HEK293 (cell line): ENCODE results near the gene INA.

Experiments used
- CTCF ChIA-PET: fragments of 350-600 bp; formaldehyde crosslinking; extraction: SDS; loops from one replicate; lab custom pipeline; 2021; ENCODE audit warnings: antibody characterized with exemption; lab: Yijun Ruan, JAX
- POLR2A ChIA-PET: fragments of 300-600 bp; formaldehyde crosslinking; extraction: SDS; loops from one replicate; lab custom pipeline; 2020; ENCODE audit warnings: antibody characterized with exemption, inconsistent platforms; lab: Yijun Ruan, JAX
- H3K27ac ChIP-seq: fragments of 200-500 bp; sonication (Bioruptor generic); 2 replicates; pipeline ENCODE4 v1.5.1; 2014; ENCODE audit warnings: low read depth, low read length, control low read depth, inconsistent platforms; ENCODE audit errors: extremely low read depth
- H3K36me3 ChIP-seq, 2 experiments: fragments of 200-500 bp in 1 of 2; sonication (Bioruptor generic) in 1 of 2; 1 replicate in 1 of 2; 2 replicates in 1 of 2; pipeline ENCODE4 v1.5.1; 2014 to 2017; ENCODE audit warnings: inconsistent platforms in 2 of 2, low read length in 2 of 2; ENCODE audit not compliant: control insufficient read depth in 2 of 2, insufficient read depth in 1 of 2
- H3K4me1 ChIP-seq: fragments of 200-500 bp; sonication (Bioruptor generic); 2 replicates; pipeline ENCODE4 v1.5.1; 2014; ENCODE audit warnings: mild to moderate bottlenecking, low read length, inconsistent platforms; ENCODE audit not compliant: control insufficient read depth, insufficient read depth
- H3K4me3 ChIP-seq: 2 replicates; pipeline ENCODE4 v1.5.1; 2011; ENCODE audit warnings: low read depth, mild to moderate bottlenecking, control low read depth, low read length, moderate library complexity
- H3K9me3 ChIP-seq: fragments of 200-500 bp; sonication (Bioruptor generic); 2 replicates; pipeline ENCODE4 v1.5.1; 2014; ENCODE audit warnings: low read depth, low read length, inconsistent platforms; ENCODE audit not compliant: control insufficient read depth, insufficient read depth
- HOXD13 ChIP-seq: sonication (generic); formaldehyde crosslinking; IDR thresholded peaks from 2 replicates; pipeline ENCODE4 v1.8.0; 2022; ENCODE audit warnings: missing genetic modification reagents, borderline replicate concordance
- KLF1 ChIP-seq: fragments of 450-650 bp; formaldehyde crosslinking; IDR thresholded peaks from 2 replicates; pipeline ENCODE4 v1.5.1; 2016; ENCODE audit warnings: missing biosample characterization, missing genetic modification characterization
- KLF9 ChIP-seq: fragments of 450-650 bp; formaldehyde crosslinking; IDR thresholded peaks from 2 replicates; pipeline ENCODE4 v1.5.1; 2016; ENCODE audit warnings: missing biosample characterization, missing genetic modification characterization, low read depth
- ZBTB21 ChIP-seq: fragments of 450-650 bp; formaldehyde crosslinking; IDR thresholded peaks from 2 replicates; pipeline ENCODE4 v1.5.1; 2017; ENCODE audit warnings: missing biosample characterization, missing genetic modification characterization
- ZNF19 ChIP-seq: fragments of 450-650 bp; formaldehyde crosslinking; IDR thresholded peaks from 2 replicates; pipeline ENCODE4; 2016; ENCODE audit warnings: missing biosample characterization, missing genetic modification characterization, low read depth
- ZNF521 ChIP-seq: fragments of 450-650 bp; formaldehyde crosslinking; IDR thresholded peaks from 2 replicates; pipeline ENCODE4 v1.5.1; 2017; ENCODE audit warnings: missing biosample characterization, mild to moderate bottlenecking, missing genetic modification characterization
- ZNF585B ChIP-seq: fragments of 450-650 bp; formaldehyde crosslinking; IDR thresholded peaks from 2 replicates; pipeline ENCODE4 v1.5.1; 2016; ENCODE audit warnings: missing biosample characterization, missing genetic modification characterization
- ZNF654 ChIP-seq: fragments of 450-650 bp; formaldehyde crosslinking; IDR thresholded peaks from 2 replicates; pipeline ENCODE4 v1.5.1; 2016; ENCODE audit warnings: low read depth, missing biosample characterization, missing genetic modification characterization
- ZNF660 ChIP-seq: fragments of 450-650 bp; IDR thresholded peaks from 2 replicates; pipeline ENCODE4 v1.5.1; 2018; ENCODE audit warnings: missing biosample characterization, mild to moderate bottlenecking, missing genetic modification characterization
- ZNF664 ChIP-seq: fragments of 450-650 bp; formaldehyde crosslinking; IDR thresholded peaks from 2 replicates; pipeline ENCODE4 v1.5.1; 2016; ENCODE audit warnings: missing biosample characterization, missing genetic modification characterization
- ZNF837 ChIP-seq: fragments of 450-650 bp; formaldehyde crosslinking; IDR thresholded peaks from 2 replicates; pipeline ENCODE4 v1.5.1; 2016; ENCODE audit warnings: missing biosample characterization, missing genetic modification characterization
- TF ChIP-seq, protein P1 (sequence below): fragments of 450-650 bp; formaldehyde crosslinking; IDR thresholded peaks from 2 replicates; pipeline ENCODE4 v1.5.1; 2016; ENCODE audit warnings: missing biosample characterization, missing genetic modification characterization
- TF ChIP-seq, protein P2 (sequence below): fragments of 450-650 bp; formaldehyde crosslinking; IDR thresholded peaks from 2 replicates; pipeline ENCODE4 v1.5.1; 2016; ENCODE audit warnings: missing biosample characterization, missing genetic modification characterization, borderline replicate concordance

The INA gene

DNA sequence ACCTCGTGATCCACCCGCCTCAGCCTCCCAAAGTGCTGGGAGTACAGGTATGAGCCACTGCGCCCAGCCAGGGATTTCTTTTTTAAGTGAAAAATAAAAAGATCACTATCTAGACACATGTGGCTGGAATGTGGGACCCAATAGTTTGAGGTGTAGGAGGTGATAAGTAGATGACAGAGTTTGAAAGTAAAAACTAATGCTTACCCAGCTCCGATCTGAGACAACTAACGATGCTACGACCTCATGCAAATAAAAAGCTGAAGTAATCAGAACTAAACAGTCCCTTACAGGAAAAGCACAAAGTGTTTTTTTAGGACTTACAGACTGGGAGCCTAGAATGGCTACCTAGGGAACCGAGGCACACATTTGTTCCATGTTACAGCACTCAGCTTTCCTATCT lies 51.0 kb downstream of the INA start (continued):
- TF ChIP-seq HOXD13 (CRISPR knock-in tag): no peak
- no peak for TF ChIP-seq KLF1 (tag by site-specific recombination)
- no peak for TF ChIP-seq ZNF837

DNA sequence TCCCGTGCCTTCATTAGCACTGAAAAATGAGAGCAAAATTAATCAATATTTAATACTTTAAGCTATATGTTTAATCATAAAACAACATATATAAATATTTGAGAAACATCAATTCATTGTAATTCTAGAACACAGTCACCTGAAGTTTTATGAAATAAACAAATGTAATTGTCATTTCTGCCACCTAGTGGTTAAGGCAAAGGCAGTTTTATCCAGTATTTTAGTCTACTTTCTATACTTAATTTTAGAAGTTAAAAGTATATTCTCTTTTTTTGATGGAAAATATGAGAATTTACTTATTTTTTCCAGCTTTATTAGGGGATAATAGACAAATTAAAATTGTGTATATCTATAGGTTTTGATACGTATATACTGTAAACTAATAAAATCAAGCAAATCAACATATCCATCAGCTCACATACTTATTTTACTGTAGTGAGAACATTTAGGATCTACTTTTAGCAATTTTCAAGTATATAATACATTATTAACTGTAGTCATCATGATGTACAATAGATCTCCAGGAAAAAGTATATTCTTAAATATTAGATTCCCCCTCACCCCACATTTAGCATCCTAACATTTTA lies 57.1 kb downstream of the INA start:
- no peak overlapping the region for H3K4me3 ChIP-seq
- ChIA-PET POLR2A (no interaction called here), CTCF (interaction anchor here (0.6 to 2.5 kb wide), 22 partner anchors 8 to 696 kb away, joined by 3 to 18 read pairs (median 4); no protein-coding TSS in a partner anchor)
- H3K27ac ChIP-seq: no peak overlapping the region
- H3K4me1 ChIP-seq: no peaks in the 10 kb centered on the region
- peaks cover 65 to 67% of the 10 kb centered on the region in 2 experiments for H3K36me3 ChIP-seq
- TF ChIP-seq ZNF585B: no peak
- no peak for TF ChIP-seq KLF9 (tag by site-specific recombination)
- TF ChIP-seq ZNF19: no peak
- TF ChIP-seq ZNF660 (tag by site-specific recombination): no peak
- no peak for TF ChIP-seq ZNF521 (tag by site-specific recombination)
- TF ChIP-seq ZNF654 (tag by site-specific recombination): peak; percentile 37
- H3K9me3 ChIP-seq: no peaks in the 10 kb centered on the region

DNA sequence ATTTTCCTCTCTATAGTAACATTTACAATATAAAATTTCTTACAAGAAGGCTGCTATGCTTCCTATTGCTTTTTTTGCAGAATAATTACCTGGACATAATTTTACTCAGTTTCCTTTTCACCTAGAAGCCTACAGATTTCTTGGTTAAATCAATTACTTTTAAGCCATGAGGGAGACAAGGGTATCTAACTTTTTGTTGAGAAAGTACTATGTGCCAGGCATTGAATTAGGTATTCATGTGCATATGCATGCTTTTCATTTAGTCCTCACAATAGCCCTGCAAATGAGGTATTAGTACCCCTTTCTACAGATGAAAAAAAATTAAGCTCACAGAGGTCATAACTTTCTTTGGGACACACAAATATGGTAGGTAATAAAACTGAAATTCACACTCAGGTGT lies 57.6 kb downstream of the INA start:
- H3K4me1 ChIP-seq: no peaks in the 10 kb centered on the region
- POLR2A ChIA-PET: interaction anchor here (0.7 kb wide), 1 partner anchor 16 kb away, joined by 3 read pairs; the partner anchor contains the start of gene PCGF6
- no peak overlapping the region for H3K4me3 ChIP-seq
- H3K27ac ChIP-seq: no peak overlapping the region
- H3K9me3 ChIP-seq: no peaks in the 10 kb centered on the region
- CTCF ChIA-PET: interaction anchor here (0.7 to 2.5 kb wide), 14 partner anchors 10 to 418 kb away, joined by 3 to 18 read pairs (median 6); no protein-coding TSS in a partner anchor
- TF ChIP-seq ZBTB21 (no peak), ZNF664 (tag by site-specific recombination) (peak; percentile 92)
- TF ChIP-seq, protein P1, sequence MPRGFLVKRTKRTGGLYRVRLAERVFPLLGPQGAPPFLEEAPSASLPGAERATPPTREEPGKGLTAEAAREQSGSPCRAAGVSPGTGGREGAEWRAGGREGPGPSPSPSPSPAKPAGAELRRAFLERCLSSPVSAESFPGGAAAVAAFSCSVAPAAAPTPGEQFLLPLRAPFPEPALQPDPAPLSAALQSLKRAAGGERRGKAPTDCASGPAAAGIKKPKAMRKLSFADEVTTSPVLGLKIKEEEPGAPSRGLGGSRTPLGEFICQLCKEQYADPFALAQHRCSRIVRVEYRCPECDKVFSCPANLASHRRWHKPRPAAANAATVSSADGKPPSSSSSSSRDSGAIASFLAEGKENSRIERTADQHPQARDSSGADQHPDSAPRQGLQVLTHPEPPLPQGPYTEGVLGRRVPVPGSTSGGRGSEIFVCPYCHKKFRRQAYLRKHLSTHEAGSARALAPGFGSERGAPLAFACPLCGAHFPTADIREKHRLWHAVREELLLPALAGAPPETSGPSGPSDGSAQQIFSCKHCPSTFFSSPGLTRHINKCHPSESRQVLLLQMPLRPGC: no peak
- H3K36me3 ChIP-seq: peaks cover 65 to 72% of the 10 kb centered on the region in 2 experiments

DNA sequence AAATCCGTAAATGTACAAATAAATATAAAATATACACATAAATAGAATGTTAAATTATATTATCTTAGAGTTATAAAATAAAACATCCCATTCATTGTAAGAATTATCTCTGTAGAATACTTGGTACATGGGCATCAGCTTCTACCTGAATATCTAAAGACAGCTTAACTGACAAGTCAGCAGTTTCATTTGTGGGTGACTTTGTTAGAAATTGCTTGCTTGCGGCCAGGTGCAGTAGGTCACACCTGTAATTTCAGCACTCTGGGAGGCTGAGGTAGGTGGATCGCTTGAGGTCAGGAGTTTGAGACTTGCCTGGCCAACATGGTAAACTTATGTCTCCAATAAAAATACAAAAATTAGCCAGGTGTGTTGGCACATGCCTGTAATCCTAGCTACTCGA lies 59.4 kb downstream of the INA start:
- H3K9me3 ChIP-seq: no peaks in the 10 kb centered on the region
- peaks cover 58 to 61% of the 10 kb centered on the region in 2 experiments for H3K36me3 ChIP-seq
- CTCF ChIA-PET: interaction anchor here (0.5 kb wide), 2 partner anchors 418 to 1200 kb away, joined by 3 read pairs; partner anchors contain the start of gene CNNM2
- no peak overlapping the region for H3K27ac ChIP-seq
- H3K4me1 ChIP-seq: no peaks in the 10 kb centered on the region
- TF ChIP-seq, protein P2, sequence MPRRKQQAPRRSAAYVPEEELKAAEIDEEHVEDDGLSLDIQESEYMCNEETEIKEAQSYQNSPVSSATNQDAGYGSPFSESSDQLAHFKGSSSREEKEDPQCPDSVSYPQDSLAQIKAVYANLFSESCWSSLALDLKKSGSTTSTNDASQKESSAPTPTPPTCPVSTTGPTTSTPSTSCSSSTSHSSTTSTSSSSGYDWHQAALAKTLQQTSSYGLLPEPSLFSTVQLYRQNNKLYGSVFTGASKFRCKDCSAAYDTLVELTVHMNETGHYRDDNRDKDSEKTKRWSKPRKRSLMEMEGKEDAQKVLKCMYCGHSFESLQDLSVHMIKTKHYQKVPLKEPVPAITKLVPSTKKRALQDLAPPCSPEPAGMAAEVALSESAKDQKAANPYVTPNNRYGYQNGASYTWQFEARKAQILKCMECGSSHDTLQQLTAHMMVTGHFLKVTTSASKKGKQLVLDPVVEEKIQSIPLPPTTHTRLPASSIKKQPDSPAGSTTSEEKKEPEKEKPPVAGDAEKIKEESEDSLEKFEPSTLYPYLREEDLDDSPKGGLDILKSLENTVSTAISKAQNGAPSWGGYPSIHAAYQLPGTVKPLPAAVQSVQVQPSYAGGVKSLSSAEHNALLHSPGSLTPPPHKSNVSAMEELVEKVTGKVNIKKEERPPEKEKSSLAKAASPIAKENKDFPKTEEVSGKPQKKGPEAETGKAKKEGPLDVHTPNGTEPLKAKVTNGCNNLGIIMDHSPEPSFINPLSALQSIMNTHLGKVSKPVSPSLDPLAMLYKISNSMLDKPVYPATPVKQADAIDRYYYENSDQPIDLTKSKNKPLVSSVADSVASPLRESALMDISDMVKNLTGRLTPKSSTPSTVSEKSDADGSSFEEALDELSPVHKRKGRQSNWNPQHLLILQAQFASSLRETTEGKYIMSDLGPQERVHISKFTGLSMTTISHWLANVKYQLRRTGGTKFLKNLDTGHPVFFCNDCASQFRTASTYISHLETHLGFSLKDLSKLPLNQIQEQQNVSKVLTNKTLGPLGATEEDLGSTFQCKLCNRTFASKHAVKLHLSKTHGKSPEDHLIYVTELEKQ (tag by site-specific recombination): no peak
- H3K4me3 ChIP-seq: no peak overlapping the region
- POLR2A ChIA-PET: interaction anchor here (0.6 kb wide), 1 partner anchor 24 kb away, joined by 4 read pairs; no protein-coding TSS in a partner anchor
